Transverse colon (tissue), 4 donors: ENCODE results near the gene CCN6. TPM values are rescaled to one million over a fixed set of nuclear protein-coding genes. Genes with fewer than 3 reads are reported as not detected.
"Not testable (repeated sequence)": the region's sequence is repeated elsewhere in the genome, so short reads cannot be mapped to it uniquely, and the experiment has no call there.

Experiments
- DNase-seq: peaks from one replicate; pipeline ENCODE4 v3.0.0-alpha.2; 2019
- H3K27ac ChIP-seq, 4 donors: fragments of 200-600 bp; sonication (generic); 2 replicates each; pipeline ENCODE4 v1.5.1; 2016 to 2018; ENCODE audit warnings: inconsistent platforms in 4 of 4
- H3K27me3 ChIP-seq: fragments of 200-600 bp; sonication (generic); 2 replicates; pipeline ENCODE4 v1.5.1; 2017; ENCODE audit warnings: inconsistent platforms
- H3K36me3 ChIP-seq, 4 donors: fragments of 200-600 bp; sonication (generic); 2 replicates each; pipeline ENCODE4 v1.5.1; 2017 to 2019; ENCODE audit warnings: inconsistent platforms in 4 of 4
- H3K4me1 ChIP-seq, 4 donors: fragments of 200-600 bp; sonication (generic); 2 replicates each; pipeline ENCODE4 v1.5.1; 2017 to 2020; ENCODE audit warnings: inconsistent platforms in 4 of 4
- H3K4me3 ChIP-seq, 4 donors: fragments of 200-600 bp; sonication (generic); 1 replicate in 1 of 4; 2 replicates in 3 of 4; pipeline versions ENCODE4 v1.5.1 to v1.6.1; 2017 to 2019; ENCODE audit warnings: inconsistent platforms in 4 of 4
- H3K9me3 ChIP-seq, 2 donors: fragments of 200-600 bp; sonication (generic); 2 replicates each; pipeline ENCODE4 v1.5.1; 2017 to 2019; ENCODE audit warnings: inconsistent platforms in 2 of 2
- EP300 ChIP-seq: sonication (generic); formaldehyde crosslinking; IDR thresholded peaks from one replicate; pipeline ENCODE4 v1.6.1; 2017; ENCODE audit warnings: antibody characterized with exemption, low read depth
- POLR2A ChIP-seq: fragments of 450-650 bp; IDR thresholded peaks from one replicate; pipeline ENCODE4 v1.6.1; 2016; ENCODE audit warnings: antibody characterized with exemption, mild to moderate bottlenecking, moderate library complexity
- POLR2AphosphoS5 ChIP-seq, 3 donors: sonication (generic); formaldehyde crosslinking; IDR thresholded peaks; one replicate each; pipeline ENCODE4 v1.6.1; 2016; ENCODE audit warnings: antibody characterized with exemption in 3 of 3
- WGBS, 2 donors: methylation state at CpG; one replicate each; pipeline ENCODE4 v1.1.5; 2018; ENCODE audit warnings: low coverage in 1 of 2; 5-methylcytosine and 5-hydroxymethylcytosine counted together
- in situ Hi-C, 4 donors: fragments of 200-750 bp; cut with MboI; loops; one replicate each; pipeline versions ENCODE4 v1.15.0 to v1.15.1; 2017; ENCODE audit warnings: low sequenced_read_pairs in 3 of 4, low pct_ligation_motif_present in 1 of 4, low pct_unique_long_range_greater_than_20kb in 1 of 4
- intact Hi-C: fragments of 100-400 bp; cut with DNase I; formaldehyde crosslinking; loops from one replicate; pipeline ENCODE4 v1.15.1; 2023; ENCODE audit warnings: low total_unique reads
- total RNA-seq, 4 donors: library from RNA; depleted of rRNA; stranded (reverse); fragments of >200 nt; gene quantifications; one replicate each; pipeline ENCODE4 v1.1.0, GENCODE V29; 2016
- TF ChIP-seq, protein P1 (sequence below), 5 experiments: fragments of 200-600 bp in 3 of 5; fragments of 450-650 bp in 2 of 5; sonication (generic) in 3 of 5; IDR thresholded peaks; 1 replicate in 2 of 5; 2 replicates in 3 of 5; pipeline ENCODE4 v1.5.1; 2016 to 2017; ENCODE audit warnings: antibody characterized with exemption in 5 of 5, inconsistent platforms in 3 of 5, mild to moderate bottlenecking in 2 of 5, moderate library complexity in 1 of 5

Gene CCN6
- total RNA-seq, 4 donors from 2014 or later, result not detected

- H3K4me1 ChIP-seq, result peaks cover 4 to 16% (median 9%) of the 10 kb centered on the region in 4 donors
- H3K27me3 ChIP-seq, result no peaks in the 10 kb centered on the region
- no peaks in the 10 kb centered on the region for H3K9me3 ChIP-seq
- intact Hi-C loops (no loop called here), in situ Hi-C loops (no loop called here)
- peak; percentile 75 for TF ChIP-seq POLR2A
- TF ChIP-seq, protein P1, sequence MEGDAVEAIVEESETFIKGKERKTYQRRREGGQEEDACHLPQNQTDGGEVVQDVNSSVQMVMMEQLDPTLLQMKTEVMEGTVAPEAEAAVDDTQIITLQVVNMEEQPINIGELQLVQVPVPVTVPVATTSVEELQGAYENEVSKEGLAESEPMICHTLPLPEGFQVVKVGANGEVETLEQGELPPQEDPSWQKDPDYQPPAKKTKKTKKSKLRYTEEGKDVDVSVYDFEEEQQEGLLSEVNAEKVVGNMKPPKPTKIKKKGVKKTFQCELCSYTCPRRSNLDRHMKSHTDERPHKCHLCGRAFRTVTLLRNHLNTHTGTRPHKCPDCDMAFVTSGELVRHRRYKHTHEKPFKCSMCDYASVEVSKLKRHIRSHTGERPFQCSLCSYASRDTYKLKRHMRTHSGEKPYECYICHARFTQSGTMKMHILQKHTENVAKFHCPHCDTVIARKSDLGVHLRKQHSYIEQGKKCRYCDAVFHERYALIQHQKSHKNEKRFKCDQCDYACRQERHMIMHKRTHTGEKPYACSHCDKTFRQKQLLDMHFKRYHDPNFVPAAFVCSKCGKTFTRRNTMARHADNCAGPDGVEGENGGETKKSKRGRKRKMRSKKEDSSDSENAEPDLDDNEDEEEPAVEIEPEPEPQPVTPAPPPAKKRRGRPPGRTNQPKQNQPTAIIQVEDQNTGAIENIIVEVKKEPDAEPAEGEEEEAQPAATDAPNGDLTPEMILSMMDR (IDR thresholded peaks at IDR 0.05), result peak in 1 of 5 experiments; percentile 15
- peak; percentile 86 to 91 (median 88) for TF ChIP-seq POLR2AphosphoS5 (IDR thresholded peaks at IDR 0.05)
- TF ChIP-seq EP300, result no peak
- H3K27ac ChIP-seq, result peak within 1 kb of the TSS; percentile 86 to 90 (median 88)
- peaks cover 0 to 12% (median 0%) of the 10 kb centered on the region in 4 donors for H3K36me3 ChIP-seq
- peak within 1 kb of the TSS; percentile 56 to 91 (median 74) for H3K4me3 ChIP-seq
- WGBS, 2 donors, result 0% methylated on average over 13 to 47 of the region's 60 CpGs
- DNase-seq, result peak; percentile 93
Measured at GRCh38 chr6:112087136-112087911, 33.4 kb downstream of the CCN6 start, which contains the start of the genes FAM229B and TUBE1. Gene FAM229B (plus strand): TSS chr6:112087591. CDS start chr6:112099284, 11,693 bp downstream. Gene TUBE1 (minus strand): TSS chr6:112087482. CDS start chr6:112087434, 48 bp downstream.

DNA sequence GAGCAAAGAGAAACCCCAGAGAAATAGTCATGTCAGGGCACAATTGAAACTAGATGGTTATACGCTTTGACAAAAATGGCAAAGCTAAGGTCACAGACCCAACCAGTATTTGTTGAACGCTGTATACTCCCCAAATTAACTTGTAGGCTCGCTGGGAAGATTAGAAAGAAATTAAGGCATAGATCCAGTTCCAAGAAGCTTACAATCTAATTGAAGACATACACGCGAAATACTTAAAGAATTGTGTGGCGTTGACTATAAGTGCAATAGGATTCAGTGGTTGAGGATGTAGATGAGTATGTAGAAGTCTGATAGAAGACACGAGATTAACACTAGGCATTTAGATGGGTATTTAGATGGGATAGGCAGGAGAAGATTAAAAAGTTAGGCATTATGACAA is 34.0 kb downstream of the CCN6 start:
- H3K4me1 ChIP-seq, result peaks cover 4 to 16% (median 9%) of the 10 kb centered on the region in 4 donors
- H3K27ac ChIP-seq, result peak overlapping the region; percentile 86 to 90 (median 88)
- intact Hi-C loops, result no loop called here
- TF ChIP-seq POLR2AphosphoS5 (IDR thresholded peaks at IDR 0.05) (no peak), POLR2A (no peak), EP300 (no peak)
- TF ChIP-seq, protein P1 (IDR thresholded peaks at IDR 0.05), result no peak
- in situ Hi-C loops, result no loop called here
- DNase-seq, result no peak
- no peaks in the 10 kb centered on the region for H3K9me3 ChIP-seq
- peak overlapping the region; percentile 29 to 91 (median 74) for H3K4me3 ChIP-seq
- no peaks in the 10 kb centered on the region for H3K27me3 ChIP-seq
- peaks cover 0 to 12% (median 0%) of the 10 kb centered on the region in 4 donors for H3K36me3 ChIP-seq
- 18 to 23% methylated on average over 7 of the region's 7 CpGs for WGBS, 2 donors

GRCh38 chr6:112096901-112097300 is 43.0 kb downstream of the CCN6 start:
- no peak for TF ChIP-seq EP300
- no peak for TF ChIP-seq POLR2A
- TF ChIP-seq, protein P1 (IDR thresholded peaks at IDR 0.05), result no peak
- H3K27me3 ChIP-seq, result no peaks in the 10 kb centered on the region
- no peaks in the 10 kb centered on the region for H3K9me3 ChIP-seq
- no peak overlapping the region for H3K27ac ChIP-seq
- no peak overlapping the region for H3K4me3 ChIP-seq
- 73 to 92% methylated on average over 2 of the region's 2 CpGs for WGBS, 2 donors
- no peaks in the 10 kb centered on the region for H3K36me3 ChIP-seq
- intact Hi-C loops (no loop called here), in situ Hi-C loops (no loop called here)
- no peaks in the 10 kb centered on the region for H3K4me1 ChIP-seq
- no peak for DNase-seq

GRCh38 chr6:112100561-112100960 is 46.7 kb downstream of the CCN6 start:
- TF ChIP-seq, protein P1 (IDR thresholded peaks at IDR 0.05), result no peak
- no peak for TF ChIP-seq POLR2A
- no peak for TF ChIP-seq EP300
- Histone ChIP-seq H3K9me3 (no peaks in the 10 kb centered on the region), H3K4me1 (no peaks in the 10 kb centered on the region), H3K27ac (no peak overlapping the region), H3K36me3 (no peaks in the 10 kb centered on the region), H3K27me3 (no peaks in the 10 kb centered on the region), H3K4me3 (no peak overlapping the region)
- in situ Hi-C loops (no loop called here), intact Hi-C loops (no loop called here)
- no peak for DNase-seq
- 81 to 82% methylated on average over 4 of the region's 4 CpGs for WGBS, 2 donors

DNA sequence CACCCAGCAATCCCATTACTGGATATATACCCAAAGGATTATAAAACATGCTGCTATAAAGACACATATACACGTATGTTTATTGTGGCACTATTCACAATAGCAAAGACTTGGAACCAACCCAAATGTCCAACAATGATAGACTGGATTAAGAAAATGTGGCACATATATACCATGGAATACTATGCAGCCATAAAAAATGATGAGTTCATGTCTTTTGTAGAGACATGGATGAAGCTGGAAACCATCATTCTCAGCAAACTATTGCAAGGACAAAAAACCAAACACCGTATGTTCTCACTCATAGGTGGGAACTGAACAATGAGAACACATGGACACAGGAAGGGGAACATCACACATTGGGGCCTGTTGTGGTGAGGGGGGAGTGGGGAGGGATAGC is 52.1 kb downstream of the CCN6 start:
- DNase-seq, H3K27ac ChIP-seq, H3K9me3 ChIP-seq, H3K36me3 ChIP-seq, intact Hi-C loops, H3K4me1 ChIP-seq, H3K4me3 ChIP-seq, in situ Hi-C loops, H3K27me3 ChIP-seq: not testable (repeated sequence)
- 80% methylated on average over 2 of the region's 2 CpGs; no CpG with 5 or more reads in 1 of the 2 donors for WGBS, 2 donors
